Vagina (tissue), 2 donors: Measurements from ENCODE around the gene NCAPG2.

Source experiments
- POLR2A ChIP-seq, 2 donors: fragments of 450-650 bp; IDR thresholded peaks; one replicate each; pipeline ENCODE4 v1.6.1; 2017; ENCODE audit warnings: antibody characterized with exemption in 2 of 2, mild to moderate bottlenecking in 2 of 2, moderate library complexity in 2 of 2
- TF ChIP-seq, protein P1 (sequence below), 3 experiments: fragments of 450-650 bp in 2 of 3; fragments of 200-600 bp in 1 of 3; sonication (generic) in 1 of 3; IDR thresholded peaks; one replicate each; pipeline ENCODE4 v1.5.1; 2017 to 2019; ENCODE audit warnings: antibody characterized with exemption in 3 of 3, mild to moderate bottlenecking in 2 of 3, moderate library complexity in 2 of 3

DNA sequence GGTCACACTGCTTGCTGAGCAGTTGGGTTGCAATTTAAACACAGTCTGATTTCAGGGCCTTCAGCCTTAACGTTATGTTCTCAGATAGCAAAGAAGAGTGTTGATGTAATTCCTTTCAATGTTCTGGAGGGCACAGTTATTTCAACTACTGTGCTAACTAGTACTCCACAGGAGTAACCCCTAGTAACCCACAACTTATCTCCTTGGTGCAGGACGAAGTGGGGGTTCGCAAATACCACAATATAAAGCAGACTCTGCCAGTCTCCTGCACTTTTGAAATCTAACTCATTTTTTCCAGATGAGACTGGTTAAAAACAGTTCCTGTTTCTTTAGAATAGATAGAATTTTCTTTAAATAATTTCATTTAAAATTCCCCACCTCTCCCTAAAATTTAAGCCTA, 47.1 kb upstream of the NCAPG2 start:
- TF ChIP-seq, protein P1, sequence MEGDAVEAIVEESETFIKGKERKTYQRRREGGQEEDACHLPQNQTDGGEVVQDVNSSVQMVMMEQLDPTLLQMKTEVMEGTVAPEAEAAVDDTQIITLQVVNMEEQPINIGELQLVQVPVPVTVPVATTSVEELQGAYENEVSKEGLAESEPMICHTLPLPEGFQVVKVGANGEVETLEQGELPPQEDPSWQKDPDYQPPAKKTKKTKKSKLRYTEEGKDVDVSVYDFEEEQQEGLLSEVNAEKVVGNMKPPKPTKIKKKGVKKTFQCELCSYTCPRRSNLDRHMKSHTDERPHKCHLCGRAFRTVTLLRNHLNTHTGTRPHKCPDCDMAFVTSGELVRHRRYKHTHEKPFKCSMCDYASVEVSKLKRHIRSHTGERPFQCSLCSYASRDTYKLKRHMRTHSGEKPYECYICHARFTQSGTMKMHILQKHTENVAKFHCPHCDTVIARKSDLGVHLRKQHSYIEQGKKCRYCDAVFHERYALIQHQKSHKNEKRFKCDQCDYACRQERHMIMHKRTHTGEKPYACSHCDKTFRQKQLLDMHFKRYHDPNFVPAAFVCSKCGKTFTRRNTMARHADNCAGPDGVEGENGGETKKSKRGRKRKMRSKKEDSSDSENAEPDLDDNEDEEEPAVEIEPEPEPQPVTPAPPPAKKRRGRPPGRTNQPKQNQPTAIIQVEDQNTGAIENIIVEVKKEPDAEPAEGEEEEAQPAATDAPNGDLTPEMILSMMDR (IDR thresholded peaks at IDR 0.05), result no peak
- no peak for TF ChIP-seq POLR2A (IDR thresholded peaks at IDR 0.05)
